Raji (cell line): ENCODE data around the gene ZNF883.

ENCODE experiments used
- POLR2A ChIP-seq: IDR thresholded peaks from 2 replicates; pipeline ENCODE4 v1.6.1; 2011; ENCODE audit warnings: low read depth, low read length, control low read depth; ENCODE audit not compliant: insufficient read depth

ZNF883 gene

GRCh38 chr9:112933696-112934095, 78.3 kb downstream of the ZNF883 start:
- TF ChIP-seq POLR2A: no peak

DNA sequence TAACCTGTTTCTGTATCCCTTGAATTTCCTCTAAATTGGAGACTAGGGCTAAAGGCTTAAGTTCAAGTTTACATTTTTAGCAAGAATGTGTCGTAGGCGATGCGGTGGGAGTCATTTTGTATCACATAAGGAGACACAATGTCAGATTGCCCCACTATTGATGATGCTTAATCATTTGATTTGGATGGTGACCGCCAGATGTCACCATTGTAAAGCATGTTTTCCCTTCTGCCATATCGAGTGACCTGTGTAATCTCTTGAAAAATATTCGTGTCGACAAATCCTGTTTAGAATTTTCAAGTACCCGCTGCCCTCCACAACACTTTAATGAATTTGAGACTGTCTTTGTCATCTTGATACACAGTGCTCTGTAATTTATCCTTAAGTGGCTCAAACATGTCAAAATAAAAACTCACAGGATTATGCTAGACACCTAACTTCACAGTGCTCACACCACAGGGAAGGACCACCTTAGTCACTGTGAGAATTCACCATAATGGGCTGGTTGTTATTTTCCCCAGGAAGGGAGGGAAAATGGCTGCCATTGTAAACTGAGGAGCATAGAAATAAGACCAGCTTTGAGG, 86.8 kb downstream of the ZNF883 start:
- TF ChIP-seq POLR2A: no peak

- no peak for TF ChIP-seq POLR2A
Observed at GRCh38 chr9:112921549-112921948, 90.4 kb downstream of the ZNF883 start.

DNA sequence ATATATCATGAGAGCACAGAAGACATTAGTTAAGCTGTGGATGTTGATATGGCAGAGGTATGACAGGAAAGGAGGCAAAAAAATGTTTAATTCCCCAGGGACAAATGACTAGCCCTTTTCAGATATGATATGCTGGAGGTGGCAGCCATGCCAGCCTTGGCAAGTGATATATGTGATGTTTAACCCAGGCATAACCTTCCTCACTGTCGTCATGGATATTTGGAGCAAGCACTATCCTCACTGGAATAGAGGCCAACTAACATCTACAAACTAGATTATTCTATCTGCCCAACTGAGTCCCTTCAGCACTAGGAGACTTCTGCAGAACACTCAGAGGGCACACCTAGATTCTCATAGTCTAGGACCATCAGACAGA, 94.0 kb downstream of the ZNF883 start:
- TF ChIP-seq POLR2A: no peak

GRCh38 chr9:112917047-112917986, 94.7 kb downstream of the ZNF883 start:
- TF ChIP-seq POLR2A: no peak

DNA sequence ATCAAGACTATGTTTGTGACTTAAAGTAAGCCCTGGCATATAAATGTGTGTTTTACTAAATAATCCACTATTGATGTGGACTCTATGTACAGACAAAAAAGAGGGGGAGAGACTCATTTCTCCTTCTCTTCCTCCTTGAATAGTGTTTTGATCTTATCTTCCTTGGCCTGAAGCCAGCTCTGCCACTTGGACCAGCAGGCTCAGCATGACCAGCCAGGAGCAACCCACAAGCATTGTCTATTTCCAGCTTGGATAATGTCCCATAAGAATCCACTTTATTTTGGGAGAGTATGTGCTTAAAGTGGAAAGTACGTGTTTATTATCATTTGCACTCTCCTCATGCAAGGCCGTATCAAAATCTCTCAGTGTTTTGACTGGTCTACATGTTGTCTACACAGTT, 97.5 kb downstream of the ZNF883 start:
- no peak for TF ChIP-seq POLR2A

- TF ChIP-seq POLR2A: no peak
Observed at GRCh38 chr9:112913326-112913725, 98.7 kb downstream of the ZNF883 start.

DNA sequence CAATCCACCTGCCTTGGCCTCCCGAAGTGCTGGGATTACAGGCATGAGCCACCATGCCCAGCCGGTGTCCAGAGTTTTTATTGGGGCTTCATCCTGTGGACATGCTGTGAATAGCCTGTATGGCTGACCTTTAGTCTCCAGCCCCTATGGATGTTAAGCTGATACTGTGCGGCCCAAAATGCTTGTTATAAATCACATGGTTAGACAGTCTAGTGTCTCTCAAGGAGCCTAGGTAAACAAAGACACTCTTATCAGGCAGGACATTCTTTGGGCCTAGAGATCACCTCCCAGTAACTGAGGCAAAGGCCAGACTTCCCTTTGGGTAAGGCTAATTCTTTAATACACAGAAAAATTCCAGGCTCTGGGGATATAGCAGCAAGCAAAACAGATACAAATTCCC, 99.4 kb downstream of the ZNF883 start:
- no peak for TF ChIP-seq POLR2A

DNA sequence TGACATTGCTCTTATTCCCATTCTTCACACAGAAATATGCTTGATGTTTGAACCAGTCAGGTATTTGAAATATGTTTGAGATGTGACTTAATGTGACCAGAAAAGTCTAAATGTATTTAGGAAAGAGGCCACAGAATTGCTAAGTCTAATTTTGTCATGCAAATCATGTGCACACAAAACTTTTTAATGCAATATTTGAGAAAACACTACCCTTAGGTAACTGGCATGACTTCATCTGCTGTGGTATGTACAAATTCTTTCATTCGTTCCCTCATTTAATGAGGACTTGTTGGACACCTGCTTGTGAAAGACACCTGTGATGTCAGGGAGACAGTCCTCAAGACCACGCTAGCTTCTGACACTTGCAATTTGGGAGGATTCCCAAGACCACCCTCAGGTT, 100.3 kb downstream of the ZNF883 start:
- no peak for TF ChIP-seq POLR2A
